AML-193 (cell line): ENCODE results near the gene PTPN13.
"Not testable (repeated sequence)": the region's sequence is repeated elsewhere in the genome, so short reads cannot be mapped to it uniquely, and the experiment has no call there.

Experiments used
- DNase-seq, 2 experiments: peaks; one replicate each; lab custom pipeline; 2025; lab: John Stamatoyannopoulos, UW

The PTPN13 gene

DNA sequence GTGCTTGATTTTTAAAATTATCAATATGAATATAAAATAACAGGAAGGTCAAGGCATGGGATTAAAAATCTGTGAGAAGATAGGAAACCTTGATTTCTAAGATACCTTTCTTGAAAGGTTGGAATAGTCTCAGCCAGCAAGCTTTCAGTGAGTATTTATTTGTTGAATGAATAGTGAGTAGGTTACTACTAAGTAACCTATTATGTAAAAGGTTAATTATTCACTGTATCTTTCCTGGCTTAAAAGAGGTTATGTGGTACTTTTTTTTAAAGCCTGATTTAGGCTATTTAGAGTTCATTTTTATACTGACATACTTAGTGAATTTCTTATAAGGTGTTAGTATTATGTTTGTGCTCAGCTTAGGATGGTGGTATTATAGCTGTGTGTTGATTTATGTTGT, 123.5 kb downstream of the PTPN13 start:
- no peak for DNase-seq

GRCh38 chr4:86718152-86718551, 124.0 kb downstream of the PTPN13 start:
- no peak for DNase-seq

DNA sequence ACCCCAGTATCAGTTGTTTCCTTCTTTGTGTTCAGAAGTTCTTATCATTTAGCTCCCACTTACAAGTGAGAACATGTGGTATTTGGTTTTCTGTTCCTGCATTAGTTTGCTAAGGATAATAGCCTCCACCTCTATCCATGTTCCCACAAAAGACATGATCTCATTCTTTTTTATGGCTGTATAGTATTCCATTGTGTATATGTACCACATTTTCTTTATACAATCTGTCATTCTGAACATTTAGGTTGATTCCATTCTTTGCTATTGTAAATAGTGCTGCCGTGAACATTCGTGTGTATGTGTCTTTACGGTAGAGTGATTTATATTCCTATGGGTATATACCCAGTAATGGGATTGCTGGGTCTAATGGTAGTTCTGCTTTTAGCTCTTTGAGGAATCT, 125.0 kb downstream of the PTPN13 start:
- DNase-seq: not testable (repeated sequence)

GRCh38 chr4:86720508-86721068, 126.5 kb downstream of the PTPN13 start:
- DNase-seq: no peak

GRCh38 chr4:86721412-86721811, 127.3 kb downstream of the PTPN13 start:
- no peak for DNase-seq

DNA sequence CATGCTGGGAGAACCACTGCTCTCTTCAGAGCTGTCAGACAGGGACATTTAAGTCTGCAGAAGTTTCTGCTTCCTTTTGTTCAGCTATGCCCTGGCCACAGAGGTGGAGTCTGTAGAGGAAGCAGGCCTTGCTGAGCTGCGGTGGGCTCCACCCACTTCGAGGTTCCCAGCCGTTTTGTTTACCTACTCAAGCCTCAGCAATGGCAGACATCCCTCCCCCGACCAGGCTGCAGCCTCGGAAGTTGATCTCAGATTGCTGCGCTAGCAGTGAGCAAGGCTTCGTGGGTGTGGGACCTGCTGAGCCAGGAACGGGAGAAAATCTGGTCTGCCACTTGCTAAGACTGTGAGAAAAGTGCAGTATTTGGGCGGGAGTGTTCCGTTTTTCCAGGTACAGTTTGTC, 136.2 kb downstream of the PTPN13 start:
- no peak for DNase-seq

GRCh38 chr4:86737244-86737643, 143.1 kb downstream of the PTPN13 start:
- no peak for DNase-seq

GRCh38 chr4:86741846-86742245, 147.7 kb downstream of the PTPN13 start:
- no peak for DNase-seq

DNA sequence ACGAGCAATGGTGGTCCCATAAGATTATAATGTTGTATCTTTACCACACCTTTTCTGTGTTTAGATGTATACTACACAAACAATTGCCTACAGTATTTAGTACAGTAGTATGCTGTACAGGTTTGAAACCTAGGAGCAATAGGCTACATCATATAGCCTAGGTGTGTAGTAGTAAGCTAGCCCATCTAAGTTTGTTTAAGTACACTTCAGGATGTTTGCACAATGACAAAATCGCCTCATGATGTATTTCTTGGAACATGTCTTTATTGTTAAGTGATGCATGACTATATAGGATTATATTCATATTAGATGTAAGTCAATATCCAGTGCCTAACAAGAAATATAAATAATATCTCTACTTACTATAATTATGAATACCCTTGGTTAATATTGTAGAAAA, 150.5 kb downstream of the PTPN13 start:
- DNase-seq: no peak

- DNase-seq: no peak
Observed at GRCh38 chr4:86749121-86749520, 155.0 kb downstream of the PTPN13 start.

GRCh38 chr4:86755388-86755787, 161.3 kb downstream of the PTPN13 start:
- no peak for DNase-seq

- no peak for DNase-seq
Observed at GRCh38 chr4:86757468-86757867, 163.4 kb downstream of the PTPN13 start.

GRCh38 chr4:86759298-86759697, 165.2 kb downstream of the PTPN13 start:
- no peak for DNase-seq

- no peak for DNase-seq
Observed at GRCh38 chr4:86762649-86763048, 168.5 kb downstream of the PTPN13 start.

DNA sequence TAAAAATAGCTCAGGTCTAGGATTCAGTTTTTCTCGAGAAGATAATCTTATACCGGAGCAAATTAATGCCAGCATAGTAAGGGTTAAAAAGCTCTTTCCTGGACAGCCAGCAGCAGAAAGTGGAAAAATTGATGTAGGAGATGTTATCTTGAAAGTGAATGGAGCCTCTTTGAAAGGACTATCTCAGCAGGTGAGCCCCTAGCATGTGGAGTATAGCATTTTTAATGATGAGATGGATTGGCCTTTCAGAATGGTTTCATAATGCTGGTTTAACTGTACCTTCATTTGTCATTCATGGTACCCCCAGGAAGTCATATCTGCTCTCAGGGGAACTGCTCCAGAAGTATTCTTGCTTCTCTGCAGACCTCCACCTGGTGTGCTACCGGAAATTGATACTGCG, 175.7 kb downstream of the PTPN13 start:
- DNase-seq: no peak

DNA sequence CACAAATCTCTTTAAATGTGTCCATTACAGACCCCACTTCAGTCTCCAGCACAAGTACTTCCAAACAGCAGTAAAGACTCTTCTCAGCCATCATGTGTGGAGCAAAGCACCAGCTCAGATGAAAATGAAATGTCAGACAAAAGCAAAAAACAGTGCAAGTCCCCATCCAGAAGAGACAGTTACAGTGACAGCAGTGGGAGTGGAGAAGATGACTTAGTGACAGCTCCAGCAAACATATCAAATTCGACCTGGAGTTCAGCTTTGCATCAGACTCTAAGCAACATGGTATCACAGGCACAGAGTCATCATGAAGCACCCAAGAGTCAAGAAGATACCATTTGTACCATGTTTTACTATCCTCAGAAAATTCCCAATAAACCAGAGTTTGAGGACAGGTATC, 177.0 kb downstream of the PTPN13 start:
- no peak for DNase-seq

GRCh38 chr4:86775061-86775460, 180.9 kb downstream of the PTPN13 start:
- no peak for DNase-seq

GRCh38 chr4:86778175-86778574, 184.1 kb downstream of the PTPN13 start:
- no peak for DNase-seq

GRCh38 chr4:86788826-86789225, 194.7 kb downstream of the PTPN13 start:
- no peak for DNase-seq

- no peak for DNase-seq
Observed at GRCh38 chr4:86791126-86791525, 197.0 kb downstream of the PTPN13 start.

GRCh38 chr4:86809809-86810208, 215.7 kb downstream of the PTPN13 start:
- DNase-seq: no peak

DNA sequence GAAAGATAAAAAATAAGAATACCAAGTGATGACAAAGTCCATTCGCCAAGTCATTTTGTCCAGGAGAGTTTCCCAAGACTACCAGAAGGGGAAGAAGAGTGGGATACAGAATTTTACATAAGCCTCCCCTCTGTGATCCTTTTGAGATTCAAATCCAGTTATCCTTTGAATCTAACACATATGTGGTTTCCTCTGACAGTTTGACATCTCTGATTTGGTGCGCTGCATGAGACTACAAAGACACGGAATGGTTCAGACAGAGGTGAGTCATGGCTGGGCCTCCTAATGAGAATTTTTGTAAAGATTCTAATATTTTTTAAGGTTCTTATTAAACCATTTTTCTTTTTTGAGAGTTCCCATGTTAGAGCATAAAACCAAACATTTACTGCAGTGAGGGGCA, 216.7 kb downstream of the PTPN13 start:
- DNase-seq: no peak

GRCh38 chr4:86815653-86816052, 221.5 kb downstream of the PTPN13 start:
- DNase-seq: no peak

DNA sequence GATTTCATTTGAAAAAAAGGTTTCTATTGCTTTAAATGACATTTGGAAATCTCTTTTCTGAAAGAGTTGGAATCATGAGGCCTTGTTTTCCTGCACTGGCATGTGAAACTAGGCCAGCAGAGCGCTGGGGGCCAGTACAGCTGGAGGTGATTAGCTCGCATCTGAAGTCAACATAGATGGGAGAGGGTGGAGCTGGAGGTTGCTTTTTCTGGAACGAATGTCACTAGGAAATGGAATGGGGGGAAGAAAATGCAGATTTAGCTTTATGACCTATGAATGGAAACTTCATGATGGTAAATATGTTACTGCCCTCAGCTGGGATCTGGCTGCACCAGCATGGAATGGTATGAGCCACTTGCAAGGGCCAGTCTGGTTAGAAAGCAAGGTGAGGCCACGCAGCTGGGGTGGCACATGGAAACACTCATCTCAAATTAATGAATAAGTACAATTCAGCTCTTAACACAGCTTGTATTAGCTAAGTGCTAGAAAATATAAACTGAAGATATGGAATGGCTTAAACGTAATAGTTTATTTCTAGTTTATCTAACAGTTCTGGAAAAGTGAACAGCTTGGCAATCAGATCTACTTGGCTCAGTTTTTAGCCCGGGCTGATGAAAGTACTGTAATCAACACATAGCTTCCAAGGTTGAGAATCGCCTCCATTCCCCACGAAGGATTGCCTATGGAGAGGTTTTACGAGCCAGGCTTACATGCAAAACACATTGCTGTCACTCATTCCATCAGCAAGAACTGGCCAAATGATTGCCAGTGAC, 222.6 kb downstream of the PTPN13 start:
- DNase-seq: no peak
